Activated CD4-positive, alpha-beta T cell treated with anti-CD3 and anti-CD28 coated beads, Interleukin-2, amount 50 U/mL, for 24 hours (primary cell): ENCODE data around the gene USP8.
"Not testable (repeated sequence)": the region's sequence is repeated elsewhere in the genome, so short reads cannot be mapped to it uniquely, and the experiment has no call there.

ENCODE experiments used
- DNase-seq, 2 donors: peaks; one replicate each; pipeline ENCODE4 v3.0.0-alpha.2; 2020; ENCODE audit warnings: low read depth in 1 of 2, low spot score in 1 of 2

USP8 gene

GRCh38 chr15:50438251-50438650 lies 14.0 kb downstream of the USP8 start:
- DNase-seq, result no peak

GRCh38 chr15:50440932-50441331 lies 16.7 kb downstream of the USP8 start:
- DNase-seq, result no peak

GRCh38 chr15:50452927-50453326 lies 28.7 kb downstream of the USP8 start:
- no peak for DNase-seq

- no peak for DNase-seq
These were observed 34.3 kb downstream of the USP8 start for GRCh38 chr15:50458348-50459112.

GRCh38 chr15:50463423-50464358 lies 39.5 kb downstream of the USP8 start:
- DNase-seq, result no peak

- no peak for DNase-seq
These were observed 46.9 kb downstream of the USP8 start for GRCh38 chr15:50471072-50471471.

GRCh38 chr15:50476143-50476542 lies 51.9 kb downstream of the USP8 start:
- no peak for DNase-seq

GRCh38 chr15:50484781-50485180 lies 60.6 kb downstream of the USP8 start:
- no peak for DNase-seq

GRCh38 chr15:50485389-50485788 lies 61.2 kb downstream of the USP8 start:
- no peak for DNase-seq

GRCh38 chr15:50487287-50487686 lies 63.1 kb downstream of the USP8 start:
- no peak for DNase-seq

- no peak for DNase-seq
These were observed 69.4 kb downstream of the USP8 start for GRCh38 chr15:50493625-50494024.

- DNase-seq, result not testable (repeated sequence)
These were observed 70.3 kb downstream of the USP8 start for GRCh38 chr15:50494547-50494946.

- no peak for DNase-seq
These were observed 72.5 kb downstream of the USP8 start for GRCh38 chr15:50496692-50497091.

GRCh38 chr15:50500352-50500751 lies 76.1 kb downstream of the USP8 start:
- DNase-seq, result no peak

- DNase-seq, result no peak
These were observed 77.6 kb downstream of the USP8 start for GRCh38 chr15:50501815-50502214.

- no peak for DNase-seq
These were observed 78.9 kb downstream of the USP8 start for GRCh38 chr15:50503144-50503543.

GRCh38 chr15:50505656-50506055 lies 81.5 kb downstream of the USP8 start:
- not testable (repeated sequence) for DNase-seq

GRCh38 chr15:50506121-50506520 lies 81.9 kb downstream of the USP8 start:
- DNase-seq, result no peak

- DNase-seq, result no peak
These were observed 88.8 kb downstream of the USP8 start for GRCh38 chr15:50513001-50513400.

GRCh38 chr15:50519740-50520425 lies 95.7 kb downstream of the USP8 start:
- DNase-seq, result no peak

- DNase-seq, result no peak
These were observed 99.6 kb downstream of the USP8 start for GRCh38 chr15:50523851-50524251.

- DNase-seq, result no peak
These were observed 107.0 kb downstream of the USP8 start for GRCh38 chr15:50531163-50531562.
